GM12874 (cell line): Measurements from ENCODE around the gene NKX2-8.

Experiments used
- CTCF ChIP-seq: IDR thresholded peaks from 2 replicates; pipeline ENCODE4 v1.5.1; 2011; ENCODE audit warnings: low read depth, mild to moderate bottlenecking, control low read depth, low read length, moderate library complexity; ENCODE audit not compliant: insufficient read depth

Gene NKX2-8

GRCh38 chr14:36618641-36619040 is 36.2 kb upstream of the NKX2-8 start:
- no peak for TF ChIP-seq CTCF

- TF ChIP-seq CTCF, result no peak
These were observed 35.4 kb upstream of the NKX2-8 start for GRCh38 chr14:36617824-36618223.

DNA sequence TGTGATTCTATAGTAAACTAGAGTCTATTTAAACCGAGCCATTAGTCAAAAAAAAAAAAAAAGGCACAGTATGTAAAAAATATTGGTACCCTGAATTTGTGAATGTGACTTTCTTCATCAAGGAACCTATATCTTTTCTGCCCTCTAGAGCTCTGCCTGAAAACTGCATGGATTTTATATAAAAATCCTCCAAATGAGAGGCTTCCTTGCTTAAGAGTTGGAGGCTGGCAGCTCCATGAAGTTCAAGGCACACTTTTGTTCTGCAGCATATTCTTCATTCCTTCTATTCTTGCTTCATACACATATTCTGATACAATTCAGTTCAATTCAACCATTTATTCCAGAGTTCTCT is 23.1 kb upstream of the NKX2-8 start:
- TF ChIP-seq CTCF, result no peak

DNA sequence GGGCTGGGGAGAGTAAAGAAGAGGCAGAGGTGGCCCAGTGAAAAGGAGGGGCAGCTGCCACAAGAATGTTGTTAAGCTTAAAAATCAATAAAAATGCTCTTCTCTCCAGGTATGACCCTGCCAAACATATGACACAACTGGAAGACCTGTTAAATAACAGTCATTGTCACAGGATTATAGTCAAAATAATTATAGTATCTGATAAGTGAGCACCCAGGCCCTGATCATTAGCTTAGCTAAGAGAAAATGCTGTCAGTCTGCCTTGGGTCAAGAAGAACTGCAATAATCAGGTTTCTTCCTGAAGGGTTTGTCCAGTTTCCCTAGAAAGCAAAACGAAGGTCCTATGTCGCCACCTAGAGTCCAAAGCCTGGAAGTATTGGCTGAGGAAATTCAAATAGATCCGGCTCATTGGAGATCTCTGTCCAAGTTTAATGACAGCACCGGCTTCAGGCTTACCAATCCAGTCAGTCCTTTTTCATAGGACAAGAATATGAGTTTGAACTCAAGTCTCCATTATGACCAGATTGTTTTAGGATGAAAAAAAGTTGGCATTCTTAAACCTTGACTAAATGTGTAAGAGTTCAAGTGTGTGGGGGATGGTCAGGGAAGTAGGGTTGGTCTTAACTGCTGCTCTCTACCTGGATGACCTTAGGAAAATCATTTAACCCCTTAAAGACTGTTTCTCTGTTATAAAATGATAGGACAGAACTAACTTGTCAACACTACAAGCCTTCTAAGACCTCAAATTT is 22.5 kb upstream of the NKX2-8 start:
- TF ChIP-seq CTCF, result peak; percentile 71

DNA sequence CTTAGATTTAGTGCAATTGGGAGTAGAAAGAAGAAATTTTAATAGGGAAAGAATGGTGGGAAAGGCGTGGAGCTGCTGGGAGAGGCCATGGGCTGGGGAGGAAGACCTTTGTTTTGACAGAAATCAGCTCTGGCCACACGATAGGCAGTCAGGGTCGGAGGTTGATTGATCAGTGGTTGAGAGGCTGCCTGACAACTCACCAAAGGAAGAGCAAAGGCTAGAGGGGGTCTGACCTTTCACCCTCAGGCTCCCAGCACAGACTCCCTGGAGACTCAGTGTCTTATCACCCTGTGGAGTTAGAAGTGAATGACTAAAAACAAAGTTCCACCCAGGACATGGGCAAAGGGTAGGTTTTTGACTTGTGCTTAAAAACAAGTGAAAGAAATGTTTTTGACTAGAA is 18.0 kb upstream of the NKX2-8 start:
- TF ChIP-seq CTCF, result no peak

DNA sequence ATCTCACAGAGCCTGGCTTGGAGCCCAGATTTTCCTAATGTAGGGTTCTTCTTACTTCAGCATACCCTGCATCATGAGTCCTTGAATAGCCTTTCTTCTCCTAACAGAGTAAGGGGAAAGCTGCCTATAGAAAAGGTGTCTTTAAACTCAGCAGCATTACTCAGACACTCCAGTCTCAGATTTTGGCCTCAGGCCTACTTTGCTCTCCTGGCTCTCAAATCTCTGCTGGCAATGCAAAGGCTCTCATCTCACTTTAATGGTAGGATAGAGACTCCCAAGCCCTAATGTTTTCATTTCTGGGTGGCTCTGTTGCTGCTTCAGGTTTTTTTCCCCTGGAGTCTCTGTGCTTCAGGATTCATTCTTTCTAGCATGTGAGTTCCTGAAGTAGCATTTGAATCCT is 9.1 kb upstream of the NKX2-8 start:
- no peak for TF ChIP-seq CTCF

GRCh38 chr14:36588788-36589187 is 6.4 kb upstream of the NKX2-8 start:
- TF ChIP-seq CTCF, result no peak

DNA sequence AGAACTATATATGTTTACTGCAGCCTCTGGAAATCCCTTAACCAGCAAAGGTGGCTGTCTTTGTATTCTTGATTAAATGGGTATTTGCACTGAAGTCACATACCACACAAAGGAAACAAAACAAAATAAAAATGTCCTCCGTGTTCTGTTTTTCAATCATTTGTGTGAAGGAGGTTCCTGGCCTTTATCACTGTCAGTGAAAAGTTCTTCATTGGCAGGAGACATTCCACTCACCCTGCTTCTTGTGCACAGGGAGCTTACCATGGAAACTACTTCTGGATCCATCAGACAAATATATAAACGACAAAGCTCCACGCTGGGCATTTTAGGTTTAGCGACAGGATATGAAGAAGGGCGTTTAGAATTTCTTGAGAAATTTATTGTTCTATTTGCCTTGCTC is 5.7 kb upstream of the NKX2-8 start:
- TF ChIP-seq CTCF, result no peak
